GM23248 (cell line): ENCODE results near the gene GMCL2. TPM values are rescaled to one million over a fixed set of nuclear protein-coding genes. Genes with fewer than 3 reads are reported as not detected.
"Not testable (repeated sequence)": the region's sequence is repeated elsewhere in the genome, so short reads cannot be mapped to it uniquely, and the experiment has no call there.

Source experiments
- DNase-seq: peaks from one replicate; pipeline ENCODE4 v3.0.0-alpha.2; 2015
- H2AFZ ChIP-seq: fragments of 200-600 bp; sonication (generic); 2 replicates; pipeline ENCODE4 v1.6.1; 2016; ENCODE audit warnings: antibody characterized with exemption
- H3F3A ChIP-seq: fragments of 200-600 bp; sonication (generic); 2 replicates; pipeline ENCODE4 v1.6.1; 2016; ENCODE audit warnings: mild to moderate bottlenecking, antibody characterized with exemption, mixed run types; ENCODE audit not compliant: insufficient read depth
- H3K27ac ChIP-seq: fragments of 200-600 bp; sonication (generic); 2 replicates; pipeline ENCODE4 v1.5.1; 2016; ENCODE audit warnings: mild to moderate bottlenecking
- H3K27me3 ChIP-seq: fragments of 200-600 bp; sonication (generic); replicated peaks from 2 replicates; pipeline ENCODE4 v1.6.1; 2016; ENCODE audit warnings: mild to moderate bottlenecking; ENCODE audit not compliant: insufficient read depth
- H3K36me3 ChIP-seq: fragments of 200-600 bp; sonication (generic); 2 replicates; pipeline ENCODE4 v1.6.1; 2016; ENCODE audit warnings: low read depth, mild to moderate bottlenecking
- H3K4me1 ChIP-seq: fragments of 200-600 bp; sonication (generic); 2 replicates; pipeline ENCODE4 v1.6.1; 2016; ENCODE audit warnings: mild to moderate bottlenecking; ENCODE audit not compliant: insufficient read depth
- H3K4me2 ChIP-seq: fragments of 200-600 bp; sonication (generic); one replicate; pipeline ENCODE4 v1.6.1; 2016; ENCODE audit warnings: mild to moderate bottlenecking; ENCODE audit not compliant: unreplicated experiment
- H3K4me3 ChIP-seq: fragments of 200-600 bp; sonication (generic); 2 replicates; pipeline ENCODE4 v1.5.1; 2016; ENCODE audit warnings: mild to moderate bottlenecking
- H3K79me2 ChIP-seq: fragments of 200-600 bp; sonication (generic); 2 replicates; pipeline ENCODE4 v1.6.1; 2016; ENCODE audit warnings: mild to moderate bottlenecking; ENCODE audit not compliant: insufficient read depth
- H3K9ac ChIP-seq: fragments of 200-600 bp; sonication (generic); 2 replicates; pipeline ENCODE4 v1.6.1; 2016; ENCODE audit warnings: mild to moderate bottlenecking
- H3K9me2 ChIP-seq: fragments of 200-600 bp; sonication (generic); 2 replicates; pipeline ENCODE4 v1.6.1; 2016; ENCODE audit warnings: mixed run types, mild to moderate bottlenecking, moderate library complexity; ENCODE audit not compliant: insufficient read depth
- H3K9me3 ChIP-seq: fragments of 200-600 bp; sonication (generic); one replicate; pipeline ENCODE4 v1.6.1; 2017; ENCODE audit warnings: low read depth
- H4K20me1 ChIP-seq: fragments of 200-600 bp; sonication (generic); 2 replicates; pipeline ENCODE4 v1.6.0; 2016; ENCODE audit not compliant: insufficient read depth
- EZH2 ChIP-seq: fragments of 200-600 bp; sonication (generic); IDR thresholded peaks from 2 replicates; pipeline ENCODE4 v1.6.1; 2018; ENCODE audit warnings: antibody characterized with exemption, mild to moderate bottlenecking; ENCODE audit not compliant: insufficient read depth, poor library complexity, severe bottlenecking
- EZH2phosphoT487 ChIP-seq: fragments of 200-600 bp; sonication (generic); IDR thresholded peaks from 2 replicates; pipeline ENCODE4 v1.6.1; 2018; ENCODE audit warnings: antibody characterized with exemption, moderate library complexity, mild to moderate bottlenecking, low read depth; ENCODE audit not compliant: insufficient read depth
- WGBS, 2 experiments: methylation state at CpG; one replicate each; pipeline ENCODE4 v1.1.6; 2015 to 2017; ENCODE audit warnings: low lambda C conversion rate in 2 of 2, low coverage in 1 of 2; ENCODE audit errors: missing lambda C conversion rate in 2 of 2; 5-methylcytosine and 5-hydroxymethylcytosine counted together
- in situ Hi-C: fragments of 300-500 bp; cut with MboI; formaldehyde crosslinking; loops from 2 replicates; pipeline ENCODE4 v1.15.0; 2020
- polyA plus RNA-seq: library from polyadenylated mRNA; unstranded; fragments of >200 nt; fragmentation: Nextera tagmentation; extraction: Ambion mirVana; gene quantifications from 2 replicates; pipeline ENCODE4 v1.2.1, GENCODE V29; 2016
- total RNA-seq: library from RNA; depleted of rRNA; stranded (reverse); fragments of >200 nt; shearing (Covaris generic); gene quantifications from 2 replicates; pipeline ENCODE4 v1.2.3, GENCODE V29; 2014

The GMCL2 gene
- total and polyA plus RNA-seq, 2 experiments from 2014 or later, result not detected

GRCh38 chr5:178231539-178232123, 44.5 kb upstream of the GMCL2 start:
- Histone ChIP-seq H3K36me3 (peaks cover 19% of the 10 kb centered on the region; the same call in 1 of the 2 replicates), H3F3A (peaks cover 14% of the 10 kb centered on the region; the same call in 1 of the 2 replicates), H3K4me2 (peak overlapping the region; percentile 81), H3K27ac (peak overlapping the region; percentile 67), H3K9me3 (no peaks in the 10 kb centered on the region), H4K20me1 (no peaks in the 10 kb centered on the region), H3K27me3 (no peaks in the 10 kb centered on the region), H3K4me3 (peak overlapping the region; percentile 92), H2AFZ (peak overlapping the region; percentile 85), H3K4me1 (peaks cover 9% of the 10 kb centered on the region), H3K9me2 (no peaks in the 10 kb centered on the region), H3K9ac (peak overlapping the region; percentile 89), H3K79me2 (peaks cover 35% of the 10 kb centered on the region)
- 30 to 33% methylated on average over 21 of the region's 21 CpGs for WGBS, 2 experiments
- TF ChIP-seq EZH2 (no peak), EZH2phosphoT487 (no peak)
- in situ Hi-C loops, result no loop called here
- DNase-seq, result no peak

- Histone ChIP-seq H3K9ac (peak overlapping the region; percentile 89), H3F3A (peaks cover 14% of the 10 kb centered on the region; the same call in 1 of the 2 replicates), H3K4me2 (peak overlapping the region; percentile 81), H3K4me3 (peak overlapping the region; percentile 92), H4K20me1 (no peaks in the 10 kb centered on the region), H2AFZ (no peak overlapping the region), H3K9me2 (no peaks in the 10 kb centered on the region), H3K36me3 (peaks cover 19% of the 10 kb centered on the region; the same call in 1 of the 2 replicates), H3K9me3 (no peaks in the 10 kb centered on the region), H3K27me3 (no peaks in the 10 kb centered on the region), H3K4me1 (peaks cover 7% of the 10 kb centered on the region), H3K27ac (peak overlapping the region; percentile 7; the same call in 1 of the 2 replicates), H3K79me2 (peaks cover 39% of the 10 kb centered on the region)
- peak; percentile 71 for DNase-seq
- in situ Hi-C loops, result no loop called here
- TF ChIP-seq EZH2phosphoT487 (no peak), EZH2 (no peak)
- 70 to 72% methylated on average over 9 of the region's 9 CpGs for WGBS, 2 experiments
These were observed 43.8 kb upstream of the GMCL2 start for GRCh38 chr5:178230879-178231538.

- in situ Hi-C loops, result no loop called here
- WGBS, 2 experiments, result 88 to 89% methylated on average over 10 of the region's 10 CpGs
- no peak overlapping the region for H2AFZ ChIP-seq
- H3K9me2 ChIP-seq, result no peaks in the 10 kb centered on the region
- no peak overlapping the region for H3K9ac ChIP-seq
- no peak for TF ChIP-seq EZH2
- TF ChIP-seq EZH2phosphoT487, result no peak
- H3K9me3 ChIP-seq, result no peaks in the 10 kb centered on the region
- no peak overlapping the region for H3K4me3 ChIP-seq
- no peak overlapping the region for H3K4me2 ChIP-seq
- H3K36me3 ChIP-seq, result peaks cover 19% of the 10 kb centered on the region; the same call in 1 of the 2 replicates
- H3K27ac ChIP-seq, result no peak overlapping the region
- no peaks in the 10 kb centered on the region for H3K27me3 ChIP-seq
- H3F3A ChIP-seq, result peaks cover 14% of the 10 kb centered on the region; the same call in 1 of the 2 replicates
- H3K4me1 ChIP-seq, result peaks cover 7% of the 10 kb centered on the region
- H4K20me1 ChIP-seq, result no peaks in the 10 kb centered on the region
- peaks cover 39% of the 10 kb centered on the region for H3K79me2 ChIP-seq
- no peak for DNase-seq
These were observed 42.7 kb upstream of the GMCL2 start for GRCh38 chr5:178229861-178230260.

GRCh38 chr5:178229111-178229510, 41.9 kb upstream of the GMCL2 start:
- H3K9me3 ChIP-seq, H2AFZ ChIP-seq, H3K9ac ChIP-seq, DNase-seq, H3K4me2 ChIP-seq, H4K20me1 ChIP-seq, H3K27me3 ChIP-seq, H3K9me2 ChIP-seq, in situ Hi-C loops, H3K4me3 ChIP-seq, H3K4me1 ChIP-seq, H3K27ac ChIP-seq: not testable (repeated sequence)
- 87 to 90% methylated on average over 13 of the region's 13 CpGs for WGBS, 2 experiments
- peaks cover 14% of the 10 kb centered on the region; the same call in 1 of the 2 replicates for H3F3A ChIP-seq
- peaks cover 39% of the 10 kb centered on the region for H3K79me2 ChIP-seq
- H3K36me3 ChIP-seq, result peaks cover 19% of the 10 kb centered on the region; the same call in 1 of the 2 replicates
